Vagina (tissue), 2 donors: Measurements from ENCODE around the gene DDX31. TPM values are rescaled to one million over a fixed set of nuclear protein-coding genes. Genes with fewer than 3 reads are reported as not detected.
A peak's percentile ranks its signal among the peaks of the same experiment; 100 is the strongest.

Source experiments
- DNase-seq, 2 donors: peaks; one replicate each; pipeline ENCODE4 v3.0.0-alpha.2; 2017; ENCODE audit errors: extremely low spot score in 2 of 2
- H3K27ac ChIP-seq: fragments of 200-600 bp; sonication (generic); one replicate; pipeline ENCODE4 v1.5.1; 2019
- H3K27me3 ChIP-seq: fragments of 200-600 bp; sonication (generic); one replicate; pipeline ENCODE4 v1.5.1; 2019
- H3K36me3 ChIP-seq, 2 donors: fragments of 200-600 bp; sonication (generic); one replicate each; pipeline ENCODE4 v1.5.1; 2017 to 2019
- H3K4me1 ChIP-seq: fragments of 200-600 bp; sonication (generic); one replicate; pipeline ENCODE4 v1.5.1; 2019
- H3K4me3 ChIP-seq, 2 donors: fragments of 200-600 bp; sonication (generic); 1 replicate in 1 of 2; 2 replicates in 1 of 2; pipeline ENCODE4 v1.5.1; 2016 to 2019
- H3K9me3 ChIP-seq: fragments of 200-600 bp; sonication (generic); one replicate; pipeline ENCODE4 v1.5.1; 2019
- CTCF ChIP-seq, 3 experiments: fragments of 450-650 bp in 2 of 3; fragments of 200-600 bp in 1 of 3; sonication (generic) in 1 of 3; IDR thresholded peaks; one replicate each; pipeline ENCODE4 v1.5.1; 2017 to 2019; ENCODE audit warnings: antibody characterized with exemption in 3 of 3, mild to moderate bottlenecking in 2 of 3, moderate library complexity in 2 of 3
- POLR2A ChIP-seq, 2 donors: fragments of 450-650 bp; IDR thresholded peaks; one replicate each; pipeline ENCODE4 v1.6.1; 2017; ENCODE audit warnings: antibody characterized with exemption in 2 of 2, mild to moderate bottlenecking in 2 of 2, moderate library complexity in 2 of 2
- POLR2AphosphoS5 ChIP-seq, 2 donors: sonication (generic); formaldehyde crosslinking; IDR thresholded peaks; one replicate each; pipeline ENCODE4 v1.9.0; 2017; ENCODE audit warnings: antibody characterized with exemption in 2 of 2, mild to moderate bottlenecking in 2 of 2, low read depth in 1 of 2; ENCODE audit not compliant: insufficient read depth in 1 of 2
- intact Hi-C: fragments of 100-400 bp; cut with DNase I; formaldehyde crosslinking; loops from one replicate; pipeline ENCODE4 v1.15.1; 2023
- total RNA-seq: library from RNA; depleted of rRNA; stranded (reverse); fragments of >200 nt; gene quantifications from one replicate; pipeline ENCODE4 v1.2.3, GENCODE V29; 2016

Gene DDX31
- total RNA-seq, 1 donor from 2014 or later, result 17.9 TPM

- Histone ChIP-seq H3K4me3 (no peak overlapping the region), H3K9me3 (peaks cover 12% of the 10 kb centered on the region), H3K27ac (no peak overlapping the region), H3K27me3 (no peaks in the 10 kb centered on the region), H3K4me1 (no peaks in the 10 kb centered on the region), H3K36me3 (no peaks in the 10 kb centered on the region)
- intact Hi-C loops, result no loop called here
- DNase-seq, result no peak
- TF ChIP-seq POLR2AphosphoS5 (IDR thresholded peaks at IDR 0.05; ENCODE audit: insufficient read depth in 1 of 2, low read depth in 1 of 2), result no peak
Measured at GRCh38 chr9:132702254-132702653, 32.5 kb upstream of the DDX31 start.

GRCh38 chr9:132699956-132700355 lies 30.2 kb upstream of the DDX31 start:
- Histone ChIP-seq H3K4me3 (no peak overlapping the region), H3K27me3 (no peaks in the 10 kb centered on the region), H3K9me3 (peaks cover 16% of the 10 kb centered on the region), H3K27ac (no peak overlapping the region), H3K4me1 (no peaks in the 10 kb centered on the region), H3K36me3 (no peaks in the 10 kb centered on the region)
- no peak for TF ChIP-seq POLR2AphosphoS5 (IDR thresholded peaks at IDR 0.05; ENCODE audit: insufficient read depth in 1 of 2, low read depth in 1 of 2)
- TF ChIP-seq CTCF (IDR thresholded peaks at IDR 0.05), result no peak
- no peak for TF ChIP-seq POLR2A (IDR thresholded peaks at IDR 0.05)
- intact Hi-C loops, result no loop called here
- DNase-seq, result no peak

GRCh38 chr9:132698989-132699388 lies 29.2 kb upstream of the DDX31 start:
- H3K27me3 ChIP-seq, result no peaks in the 10 kb centered on the region
- no peak overlapping the region for H3K4me3 ChIP-seq
- intact Hi-C loops, result no loop called here
- no peak for DNase-seq
- H3K9me3 ChIP-seq, result peaks cover 16% of the 10 kb centered on the region
- no peaks in the 10 kb centered on the region for H3K36me3 ChIP-seq
- H3K27ac ChIP-seq, result no peak overlapping the region
- TF ChIP-seq POLR2A (IDR thresholded peaks at IDR 0.05), result no peak
- no peak for TF ChIP-seq CTCF (IDR thresholded peaks at IDR 0.05)
- TF ChIP-seq POLR2AphosphoS5 (IDR thresholded peaks at IDR 0.05; ENCODE audit: insufficient read depth in 1 of 2, low read depth in 1 of 2), result no peak
- no peaks in the 10 kb centered on the region for H3K4me1 ChIP-seq

GRCh38 chr9:132697230-132697629 lies 27.4 kb upstream of the DDX31 start:
- no peak for TF ChIP-seq CTCF (IDR thresholded peaks at IDR 0.05)
- no peak for TF ChIP-seq POLR2AphosphoS5 (IDR thresholded peaks at IDR 0.05; ENCODE audit: insufficient read depth in 1 of 2, low read depth in 1 of 2)
- no peak for TF ChIP-seq POLR2A (IDR thresholded peaks at IDR 0.05)
- Histone ChIP-seq H3K4me1 (no peaks in the 10 kb centered on the region), H3K9me3 (peaks cover 16% of the 10 kb centered on the region), H3K27me3 (no peaks in the 10 kb centered on the region), H3K4me3 (no peak overlapping the region), H3K27ac (no peak overlapping the region), H3K36me3 (no peaks in the 10 kb centered on the region)
- DNase-seq, result no peak
- intact Hi-C loops, result no loop called here

- Histone ChIP-seq H3K9me3 (peaks cover 16% of the 10 kb centered on the region), H3K4me3 (no peak overlapping the region), H3K4me1 (no peaks in the 10 kb centered on the region), H3K27me3 (no peaks in the 10 kb centered on the region), H3K36me3 (peaks cover 0 to 15% of the 10 kb centered on the region in 2 donors), H3K27ac (no peak overlapping the region)
- TF ChIP-seq POLR2AphosphoS5 (IDR thresholded peaks at IDR 0.05; ENCODE audit: insufficient read depth in 1 of 2, low read depth in 1 of 2), result peak in 1 of 2 donors; percentile 31
- no peak for TF ChIP-seq CTCF (IDR thresholded peaks at IDR 0.05)
- no peak for DNase-seq
- intact Hi-C loops, result no loop called here
Measured at GRCh38 chr9:132694144-132694543, 24.4 kb upstream of the DDX31 start.

GRCh38 chr9:132690696-132691095 lies 20.9 kb upstream of the DDX31 start:
- TF ChIP-seq POLR2AphosphoS5 (IDR thresholded peaks at IDR 0.05; ENCODE audit: insufficient read depth in 1 of 2, low read depth in 1 of 2) (no peak), CTCF (IDR thresholded peaks at IDR 0.05) (no peak), POLR2A (IDR thresholded peaks at IDR 0.05) (no peak)
- Histone ChIP-seq H3K36me3 (peaks cover 0 to 48% of the 10 kb centered on the region in 2 donors), H3K9me3 (no peaks in the 10 kb centered on the region), H3K27me3 (no peaks in the 10 kb centered on the region), H3K27ac (no peak overlapping the region), H3K4me3 (no peak overlapping the region), H3K4me1 (no peaks in the 10 kb centered on the region)
- no peak for DNase-seq
- intact Hi-C loops, result no loop called here
